ENCODE data around the gene TEKT1. TPM values are rescaled to one million over a fixed set of nuclear protein-coding genes. Genes with fewer than 3 reads are reported as not detected.
"Not testable (repeated sequence)": the region's sequence is repeated elsewhere in the genome, so short reads cannot be mapped to it uniquely, and the experiment has no call there.

TEKT1 gene
- total RNA-seq, 1 donor = not detected

GRCh38 chr17:6818938-6819337, 12.6 kb downstream of the TEKT1 start:
- no peak for TF ChIP-seq CTCF (IDR thresholded peaks at IDR 0.05; ENCODE audit: extremely low read depth, low read depth, low read length)
- peaks cover 10% of the 10 kb centered on the region for H3K4me1 ChIP-seq (ENCODE audit: insufficient read depth, low read length)
- no peaks in the 10 kb centered on the region for H4K20me1 ChIP-seq (ENCODE audit: insufficient read depth, low read length)
- no peak for DNase-seq (ENCODE audit: insufficient read length, low spot score, missing footprints)
- no peak overlapping the region for H2AFZ ChIP-seq (ENCODE audit: low read length)
- no peak overlapping the region for H3K4me2 ChIP-seq (ENCODE audit: insufficient read depth, low read length)
- H3K9me3 ChIP-seq (ENCODE audit: low read depth, low read length) = peaks cover 3% of the 10 kb centered on the region
- H3K79me2 ChIP-seq (ENCODE audit: insufficient read depth, low read length) = no peaks in the 10 kb centered on the region
- H3K4me3 ChIP-seq (ENCODE audit: insufficient read depth, low read length) = no peak overlapping the region
- H3K36me3 ChIP-seq (ENCODE audit: insufficient read depth, low read length) = no peaks in the 10 kb centered on the region
- no peak overlapping the region for H3K27ac ChIP-seq (ENCODE audit: low read depth, low read length)
- H3K27me3 ChIP-seq (ENCODE audit: insufficient read depth, low read length) = peaks cover 9% of the 10 kb centered on the region

GRCh38 chr17:6816368-6816767, 15.2 kb downstream of the TEKT1 start:
- not testable (repeated sequence) for H3K27me3 ChIP-seq (ENCODE audit: insufficient read depth, low read length); DNase-seq (ENCODE audit: insufficient read length, low spot score, missing footprints); H3K36me3 ChIP-seq (ENCODE audit: insufficient read depth, low read length); H3K4me3 ChIP-seq (ENCODE audit: insufficient read depth, low read length); H3K4me1 ChIP-seq (ENCODE audit: insufficient read depth, low read length); H3K4me2 ChIP-seq (ENCODE audit: insufficient read depth, low read length); H2AFZ ChIP-seq (ENCODE audit: low read length); H3K27ac ChIP-seq (ENCODE audit: low read depth, low read length); H4K20me1 ChIP-seq (ENCODE audit: insufficient read depth, low read length); H3K9me3 ChIP-seq (ENCODE audit: low read depth, low read length); H3K79me2 ChIP-seq (ENCODE audit: insufficient read depth, low read length)

- H3K4me3 ChIP-seq (ENCODE audit: insufficient read depth, low read length) = no peak overlapping the region
- TF ChIP-seq CTCF (IDR thresholded peaks at IDR 0.05; ENCODE audit: extremely low read depth, low read depth, low read length) = no peak
- DNase-seq (ENCODE audit: insufficient read length, low spot score, missing footprints) = no peak
- H4K20me1 ChIP-seq (ENCODE audit: insufficient read depth, low read length) = no peaks in the 10 kb centered on the region
- H2AFZ ChIP-seq (ENCODE audit: low read length) = no peak overlapping the region
- no peaks in the 10 kb centered on the region for H3K36me3 ChIP-seq (ENCODE audit: insufficient read depth, low read length)
- H3K4me2 ChIP-seq (ENCODE audit: insufficient read depth, low read length) = no peak overlapping the region
- no peaks in the 10 kb centered on the region for H3K79me2 ChIP-seq (ENCODE audit: insufficient read depth, low read length)
- no peak overlapping the region for H3K27ac ChIP-seq (ENCODE audit: low read depth, low read length)
- H3K27me3 ChIP-seq (ENCODE audit: insufficient read depth, low read length) = peaks cover 9% of the 10 kb centered on the region
- peaks cover 3% of the 10 kb centered on the region for H3K9me3 ChIP-seq (ENCODE audit: low read depth, low read length)
- H3K4me1 ChIP-seq (ENCODE audit: insufficient read depth, low read length) = no peaks in the 10 kb centered on the region
Measured at GRCh38 chr17:6815775-6816174, 15.8 kb downstream of the TEKT1 start.

- Histone ChIP-seq H4K20me1 (ENCODE audit: insufficient read depth, low read length) (no peaks in the 10 kb centered on the region), H3K4me3 (ENCODE audit: insufficient read depth, low read length) (no peak overlapping the region), H3K27ac (ENCODE audit: low read depth, low read length) (no peak overlapping the region), H3K36me3 (ENCODE audit: insufficient read depth, low read length) (no peaks in the 10 kb centered on the region), H3K9me3 (ENCODE audit: low read depth, low read length) (no peaks in the 10 kb centered on the region), H3K79me2 (ENCODE audit: insufficient read depth, low read length) (no peaks in the 10 kb centered on the region), H3K4me1 (ENCODE audit: insufficient read depth, low read length) (no peaks in the 10 kb centered on the region), H3K27me3 (ENCODE audit: insufficient read depth, low read length) (peaks cover 9% of the 10 kb centered on the region), H2AFZ (ENCODE audit: low read length) (no peak overlapping the region), H3K4me2 (ENCODE audit: insufficient read depth, low read length) (no peak overlapping the region)
- DNase-seq (ENCODE audit: insufficient read length, low spot score, missing footprints) = no peak
- TF ChIP-seq CTCF (IDR thresholded peaks at IDR 0.05; ENCODE audit: extremely low read depth, low read depth, low read length) = no peak
Measured at GRCh38 chr17:6812295-6812694, 19.2 kb downstream of the TEKT1 start.
